Measurements from ENCODE around the gene IQCN. TPM values are rescaled to one million over a fixed set of nuclear protein-coding genes. Genes with fewer than 3 reads are reported as not detected.

The IQCN gene
- polyA plus RNA-seq, 1 donor (not counting 4 experiments of a cell fraction or from before 2014, with no cell fraction given): not detected

DNA sequence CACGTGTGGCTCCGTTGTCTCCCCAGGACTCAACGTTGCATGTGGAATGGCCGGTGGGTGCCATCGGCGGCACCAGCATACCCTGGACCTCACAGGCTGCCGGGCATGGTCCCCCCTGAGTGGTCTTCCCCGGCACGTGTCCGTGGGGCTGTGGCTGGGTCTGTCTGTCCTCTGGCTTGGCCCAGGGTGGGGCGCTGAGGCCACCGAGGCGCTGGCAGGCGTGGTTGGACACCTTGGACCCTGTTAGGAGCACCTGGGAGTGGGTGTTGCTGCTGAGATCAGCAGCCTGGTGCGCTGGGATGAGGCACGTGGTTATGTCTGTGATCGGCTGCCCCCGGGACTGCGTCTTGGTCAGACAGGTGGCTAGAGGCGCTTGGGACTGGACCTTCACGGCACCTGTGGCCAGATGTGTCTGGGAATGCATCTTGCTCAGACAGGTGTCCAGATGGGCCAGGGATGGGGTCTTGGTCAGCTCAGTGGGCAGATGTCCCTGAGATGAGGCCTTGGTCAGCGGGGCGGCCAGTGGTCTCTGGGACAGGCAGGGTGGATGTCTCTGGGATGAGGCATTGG, 9.2 kb downstream of the IQCN start:
- H3K4me3 ChIP-seq (ENCODE audit: control insufficient read depth in 2 of 3, extremely low read depth in 1 of 3, insufficient read depth in 2 of 3, low read depth in 1 of 3, low read length in 3 of 3): no peak overlapping the region
- no peak overlapping the region for H3K4me2 ChIP-seq (ENCODE audit: control insufficient read depth, extremely low read depth, insufficient read depth, low read depth, low read length)
- no peaks in the 10 kb centered on the region for H3K4me1 ChIP-seq (ENCODE audit: control insufficient read depth, extremely low read depth, insufficient read depth, low read length)
- DNase-seq (ENCODE audit: low read depth, low spot score): no peak
- dilution Hi-C loops (cut with MboI; ENCODE audit: extremely low pct_ligation_motif_present, low sequenced_read_pairs): no loop called here
- H3K79me2 ChIP-seq (ENCODE audit: control insufficient read depth, insufficient read depth, low read length): no peaks in the 10 kb centered on the region
- no peak overlapping the region for H3K9ac ChIP-seq (ENCODE audit: control insufficient read depth, extremely low read depth, insufficient read depth, low read length)
- no peak for FAIRE-seq
- H4K20me1 ChIP-seq (ENCODE audit: control insufficient read depth, extremely low read depth, insufficient read depth, low read length): no peaks in the 10 kb centered on the region
- H3K9me1 ChIP-seq (ENCODE audit: control insufficient read depth, extremely low read depth, insufficient read depth, low read length): no peaks in the 10 kb centered on the region
- H3K27ac ChIP-seq (ENCODE audit: control insufficient read depth, insufficient read depth, low read length): no peak overlapping the region
- H3K27me3 ChIP-seq (ENCODE audit: control insufficient read depth, extremely low read depth, insufficient read depth, low read length): no peaks in the 10 kb centered on the region
- H2AFZ ChIP-seq (ENCODE audit: control insufficient read depth, low read length): no peak overlapping the region
- H3K9me3 ChIP-seq (ENCODE audit: control insufficient read depth, low read depth, low read length): no peaks in the 10 kb centered on the region
- TF ChIP-seq CTCF (optimal IDR thresholded peaks at IDR 0.05 in 1 of 3, IDR thresholded peaks at IDR 0.05 in 1 of 3, conservative IDR thresholded peaks at IDR 0.05 in 1 of 3; ENCODE audit: extremely low read depth in 1 of 3, insufficient read depth in 2 of 3, low read length in 3 of 3): no peak
- TF ChIP-seq EZH2 (IDR thresholded peaks at IDR 0.05; ENCODE audit: low read length): no peak
- no peaks in the 10 kb centered on the region for H3K36me3 ChIP-seq (ENCODE audit: control insufficient read depth in 2 of 2, extremely low read depth in 1 of 2, insufficient read depth in 2 of 2, low read length in 2 of 2)

- Histone ChIP-seq H3K4me3 (ENCODE audit: control insufficient read depth in 2 of 3, extremely low read depth in 1 of 3, insufficient read depth in 2 of 3, low read depth in 1 of 3, low read length in 3 of 3) (no peak overlapping the region), H3K9me1 (ENCODE audit: control insufficient read depth, extremely low read depth, insufficient read depth, low read length) (no peaks in the 10 kb centered on the region), H3K4me2 (ENCODE audit: control insufficient read depth, extremely low read depth, insufficient read depth, low read depth, low read length) (no peak overlapping the region), H3K27me3 (ENCODE audit: control insufficient read depth, extremely low read depth, insufficient read depth, low read length) (no peaks in the 10 kb centered on the region), H2AFZ (ENCODE audit: control insufficient read depth, low read length) (no peak overlapping the region), H3K27ac (ENCODE audit: control insufficient read depth, insufficient read depth, low read length) (no peak overlapping the region), H3K9me3 (ENCODE audit: control insufficient read depth, low read depth, low read length) (no peaks in the 10 kb centered on the region), H3K4me1 (ENCODE audit: control insufficient read depth, extremely low read depth, insufficient read depth, low read length) (no peaks in the 10 kb centered on the region), H3K36me3 (ENCODE audit: control insufficient read depth in 2 of 2, extremely low read depth in 1 of 2, insufficient read depth in 2 of 2, low read length in 2 of 2) (no peaks in the 10 kb centered on the region), H4K20me1 (ENCODE audit: control insufficient read depth, extremely low read depth, insufficient read depth, low read length) (no peaks in the 10 kb centered on the region), H3K79me2 (ENCODE audit: control insufficient read depth, insufficient read depth, low read length) (no peaks in the 10 kb centered on the region), H3K9ac (ENCODE audit: control insufficient read depth, extremely low read depth, insufficient read depth, low read length) (no peak overlapping the region)
- FAIRE-seq (no peak), DNase-seq (ENCODE audit: low read depth, low spot score) (no peak)
- TF ChIP-seq EZH2 (IDR thresholded peaks at IDR 0.05; ENCODE audit: low read length): no peak
- no peak for TF ChIP-seq CTCF (optimal IDR thresholded peaks at IDR 0.05 in 1 of 3, IDR thresholded peaks at IDR 0.05 in 1 of 3, conservative IDR thresholded peaks at IDR 0.05 in 1 of 3; ENCODE audit: extremely low read depth in 1 of 3, insufficient read depth in 2 of 3, low read length in 3 of 3)
- dilution Hi-C loops (cut with MboI; ENCODE audit: extremely low pct_ligation_motif_present, low sequenced_read_pairs): no loop called here
Observed at GRCh38 chr19:18264137-18264854, 10.0 kb downstream of the IQCN start.
